Right hindlimb (tissue), 1 donor: ENCODE data around the gene PARD3B.
"Not testable (repeated sequence)": the region's sequence is repeated elsewhere in the genome, so short reads cannot be mapped to it uniquely, and the experiment has no call there.

Source experiments
- DNase-seq: peaks from one replicate; pipeline ENCODE4 v3.0.0-alpha.2; 2018

PARD3B gene

DNA sequence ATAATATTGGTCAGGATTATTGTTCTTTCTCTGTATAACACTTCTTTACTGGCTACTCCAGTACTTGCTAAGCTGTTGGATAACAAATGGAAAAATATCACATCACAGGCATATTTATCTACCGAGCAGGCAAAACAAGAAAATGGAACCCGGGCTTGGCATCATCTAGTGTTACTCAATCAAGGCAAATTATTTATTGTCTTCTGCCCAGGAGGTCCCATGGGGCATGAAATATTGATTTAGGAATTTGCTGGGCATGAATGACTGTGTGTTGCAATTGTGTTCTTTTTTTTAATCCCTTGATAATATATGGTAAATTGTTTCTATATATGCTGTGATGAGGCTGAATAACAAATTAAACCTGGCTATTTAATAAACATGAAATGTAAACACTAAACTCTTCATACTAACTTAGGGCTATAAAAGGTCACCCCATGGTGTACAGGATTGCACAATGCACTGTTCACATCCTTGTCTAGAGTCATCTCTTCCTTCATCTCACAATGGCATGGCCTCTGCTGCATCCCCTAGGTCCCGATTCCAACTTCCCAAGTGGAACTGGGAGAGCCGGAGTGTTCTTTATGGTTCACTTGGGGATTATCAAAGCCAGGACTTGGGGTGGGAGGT, 2.2 kb upstream of the PARD3B start:
- DNase-seq, result no peak

DNA sequence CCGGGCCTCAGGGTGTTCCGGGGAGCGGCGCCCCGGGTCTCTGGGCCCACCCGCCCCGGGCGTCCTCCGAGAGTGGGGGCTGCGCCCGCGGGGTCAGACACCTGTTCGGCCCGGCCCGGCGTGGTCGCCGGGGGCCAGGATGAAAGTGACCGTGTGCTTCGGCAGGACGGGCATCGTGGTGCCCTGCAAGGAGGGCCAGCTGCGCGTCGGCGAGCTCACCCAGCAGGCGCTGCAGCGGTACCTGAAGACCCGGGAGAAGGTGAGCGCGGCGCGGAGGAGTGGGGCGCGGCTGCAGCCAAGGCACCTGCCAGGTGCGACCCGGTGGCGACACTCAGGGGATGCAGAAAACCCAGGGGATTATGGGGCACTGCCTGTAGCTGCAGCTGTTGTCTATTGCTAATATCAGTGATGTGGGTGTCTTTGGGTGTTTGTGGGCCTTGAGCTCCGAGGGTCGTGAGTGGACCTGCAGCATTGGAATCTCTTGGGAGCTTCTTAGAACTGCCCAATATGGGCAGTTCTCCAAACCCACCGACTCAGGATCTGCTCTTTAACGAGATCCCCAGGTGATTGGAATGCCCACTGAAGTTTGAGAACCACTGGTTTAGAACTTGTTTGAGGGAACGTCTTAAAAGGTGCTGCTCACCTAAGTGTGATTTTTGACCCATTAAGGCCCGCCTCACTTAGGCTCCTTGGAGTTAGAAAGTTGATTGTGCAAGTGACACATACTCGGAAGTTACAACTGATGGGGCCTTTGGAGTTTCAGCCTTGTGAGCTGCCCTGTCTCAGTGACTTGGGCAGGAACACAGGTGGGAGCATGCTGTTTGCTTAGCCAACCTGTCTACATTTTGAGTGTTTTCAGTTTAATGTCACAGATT, 823 bp downstream of the PARD3B start:
- peak; percentile 31 for DNase-seq

DNA sequence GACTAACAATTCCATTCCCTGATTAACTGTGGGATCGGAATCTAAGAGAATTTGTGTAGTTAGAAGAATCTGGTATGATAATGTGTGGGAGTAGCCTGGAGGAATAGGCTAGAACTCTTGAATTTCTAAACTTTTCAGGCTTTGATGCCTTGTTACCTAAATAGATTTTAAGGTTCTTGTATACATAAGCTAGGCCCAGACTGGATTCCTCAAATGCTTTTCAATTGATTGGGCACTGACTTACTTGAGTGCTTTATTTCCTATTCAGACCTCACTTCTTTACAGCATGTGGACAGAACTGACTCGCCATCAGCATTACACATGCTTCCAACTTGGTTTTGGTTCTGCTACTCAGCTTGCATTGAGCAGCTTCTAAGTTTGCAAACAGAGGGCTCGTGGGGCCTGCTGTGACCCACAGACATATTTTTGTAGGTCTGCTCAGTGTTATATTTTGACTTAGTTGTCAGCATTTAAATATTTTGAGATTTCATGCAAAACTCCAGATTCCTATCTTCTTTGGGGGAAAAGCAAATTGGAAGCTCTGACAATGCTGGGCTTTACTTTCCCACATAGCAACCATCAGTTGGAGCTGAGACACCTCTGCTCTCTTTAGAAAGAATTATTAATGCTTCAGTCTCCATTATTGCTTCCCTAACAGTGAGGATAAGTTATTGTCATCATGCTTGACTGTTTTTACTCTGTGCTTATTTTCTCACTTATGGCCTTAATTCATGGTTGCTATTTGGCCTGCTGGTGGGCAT, 5.7 kb downstream of the PARD3B start:
- no peak for DNase-seq

DNA sequence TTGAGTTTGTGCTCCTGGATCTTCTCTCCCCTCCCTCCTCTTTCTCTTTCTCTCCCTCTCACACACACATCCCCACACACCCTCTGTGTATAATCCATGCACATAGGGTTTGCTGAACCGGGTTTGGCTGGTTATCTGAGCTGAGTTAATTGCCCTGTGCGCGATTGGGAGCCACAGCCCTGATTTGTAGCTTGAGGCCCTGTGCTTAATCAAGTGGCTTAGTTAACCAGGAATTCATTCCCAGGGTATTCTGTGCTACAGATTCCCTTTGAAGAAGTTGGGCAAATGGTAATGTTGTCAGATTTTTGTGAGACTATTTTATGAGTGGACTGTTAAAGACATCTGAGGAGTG, 6.2 kb downstream of the PARD3B start:
- no peak for DNase-seq

DNA sequence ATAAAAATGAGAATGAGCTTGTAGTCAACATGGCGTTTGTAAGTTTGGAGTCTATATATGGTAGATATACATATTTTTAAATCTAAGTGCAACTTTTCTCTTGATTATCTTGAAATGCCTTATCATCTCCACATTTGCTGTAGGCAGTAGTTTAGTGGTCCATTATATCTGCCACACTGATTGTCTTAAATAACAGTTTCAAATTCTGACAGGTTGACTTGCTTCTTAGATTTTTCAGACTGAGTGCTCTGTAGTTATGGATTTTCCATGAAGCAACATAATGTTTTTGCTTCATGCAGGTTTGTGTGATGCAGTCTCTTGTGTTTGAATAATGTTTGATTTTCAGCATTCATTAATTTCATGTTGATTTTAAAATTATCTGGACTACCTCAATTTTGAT, 12.3 kb downstream of the PARD3B start:
- DNase-seq, result no peak

DNA sequence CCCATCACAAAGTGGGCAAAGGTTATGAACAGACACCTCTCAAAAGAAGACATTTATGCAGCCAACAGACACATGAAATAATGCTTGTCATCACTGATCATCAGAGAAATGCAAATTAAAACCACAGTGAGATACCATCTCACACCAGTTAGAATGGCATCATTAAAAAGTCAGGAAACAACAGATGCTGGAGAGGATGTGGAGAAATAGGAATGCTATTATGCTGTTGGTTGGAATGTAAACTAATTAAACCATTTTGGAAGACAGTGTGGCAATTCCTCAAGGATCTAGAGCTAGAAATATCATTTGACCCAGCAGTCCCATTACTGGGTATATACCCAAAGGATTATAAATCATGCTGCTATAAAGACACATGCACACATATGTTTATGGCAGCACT, 14.1 kb downstream of the PARD3B start:
- DNase-seq, result not testable (repeated sequence)

DNA sequence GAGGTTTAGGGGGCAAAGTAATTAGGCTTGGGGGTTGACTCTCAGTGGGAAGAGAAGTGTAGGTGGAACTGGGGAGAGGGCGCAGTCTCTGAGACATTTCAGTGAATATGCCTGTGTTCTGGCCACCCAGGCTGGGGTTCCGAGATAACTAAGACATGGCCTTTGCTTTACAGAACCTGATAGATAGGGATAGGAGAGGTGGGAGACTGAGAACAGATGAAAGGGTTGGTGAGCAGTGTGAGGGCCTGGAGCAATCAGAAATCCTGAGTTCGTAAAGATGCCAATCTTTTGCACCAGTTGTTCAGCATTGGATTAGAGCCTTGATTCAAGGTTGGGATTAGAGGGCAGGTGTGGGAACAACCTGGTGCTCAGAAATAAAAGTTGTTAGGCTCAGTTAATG, 15.6 kb downstream of the PARD3B start:
- no peak for DNase-seq

DNA sequence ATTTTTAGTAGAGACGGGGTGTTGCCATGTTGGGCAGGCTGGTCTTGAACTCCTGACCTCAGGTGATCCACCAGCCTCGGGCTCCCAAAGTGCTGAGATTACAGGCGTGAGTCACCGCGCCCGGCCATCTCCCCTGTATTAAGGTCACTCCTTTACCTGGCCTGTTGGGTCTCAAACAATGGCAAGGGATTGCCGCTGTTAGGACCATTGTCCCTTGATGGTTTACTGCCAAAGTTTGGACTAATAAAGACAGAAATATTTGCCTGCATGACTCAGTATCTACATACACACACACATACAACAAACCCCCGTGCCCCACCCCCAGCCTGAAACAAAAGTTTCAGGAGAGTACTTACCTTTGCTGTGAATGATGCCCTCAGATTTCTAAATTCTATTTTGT, 16.5 kb downstream of the PARD3B start:
- no peak for DNase-seq

DNA sequence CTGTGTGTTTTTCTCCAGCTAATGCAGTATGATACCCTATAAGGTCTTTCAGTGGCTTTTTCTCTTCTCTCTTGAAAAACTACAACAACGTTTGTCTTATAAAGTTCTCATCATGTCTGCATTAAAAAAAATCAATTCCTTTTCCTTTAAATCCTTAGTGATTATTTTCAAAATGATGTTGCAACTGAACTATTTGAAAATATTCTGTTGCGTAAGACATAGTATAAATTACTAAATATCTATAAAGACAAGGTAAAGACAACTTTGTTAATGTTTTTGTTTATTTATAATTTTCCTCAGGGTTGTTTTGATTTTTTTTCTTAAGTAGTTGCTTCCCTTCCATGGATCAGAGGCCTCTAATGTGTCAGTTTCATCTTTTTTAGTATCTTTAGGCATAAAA, 21.2 kb downstream of the PARD3B start:
- DNase-seq, result no peak

DNA sequence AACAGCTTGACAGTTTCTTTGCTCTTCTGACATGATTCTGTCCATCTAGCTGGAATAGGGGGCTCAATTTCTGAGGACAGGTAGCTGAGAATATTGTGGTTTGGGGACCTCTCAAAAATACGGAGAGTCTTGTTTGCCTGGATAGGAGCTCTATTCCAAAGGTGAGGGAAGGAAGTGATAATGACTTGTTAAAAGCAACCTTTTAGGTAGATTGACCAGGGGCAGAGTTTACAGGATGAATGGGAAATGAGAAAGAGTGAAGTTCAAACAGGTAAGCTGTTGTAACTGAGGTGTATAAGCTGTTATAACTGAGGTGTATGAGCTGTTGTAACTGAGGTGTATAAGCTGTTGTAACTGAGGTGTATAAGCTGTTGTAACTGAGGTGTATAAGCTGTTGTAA, 25.1 kb downstream of the PARD3B start:
- no peak for DNase-seq

DNA sequence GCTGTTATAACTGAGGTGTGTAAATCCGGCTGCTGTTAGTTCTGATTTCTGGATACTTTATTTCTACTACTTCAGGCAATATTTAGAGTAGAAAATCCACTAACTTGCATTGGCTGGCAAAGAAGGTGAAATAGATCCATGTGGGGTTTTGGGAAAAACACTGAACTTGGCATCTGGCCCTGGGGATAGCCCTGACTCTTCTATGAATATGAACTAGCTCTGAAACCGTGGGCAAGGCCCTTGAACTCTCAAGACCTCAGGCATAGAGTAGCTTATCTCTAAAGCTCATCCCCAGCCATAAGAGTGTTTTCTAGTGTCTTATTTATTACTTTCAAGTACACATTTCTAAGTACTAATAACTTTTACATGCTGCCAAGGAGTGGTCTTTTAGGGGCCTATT, 25.8 kb downstream of the PARD3B start:
- DNase-seq, result no peak

DNA sequence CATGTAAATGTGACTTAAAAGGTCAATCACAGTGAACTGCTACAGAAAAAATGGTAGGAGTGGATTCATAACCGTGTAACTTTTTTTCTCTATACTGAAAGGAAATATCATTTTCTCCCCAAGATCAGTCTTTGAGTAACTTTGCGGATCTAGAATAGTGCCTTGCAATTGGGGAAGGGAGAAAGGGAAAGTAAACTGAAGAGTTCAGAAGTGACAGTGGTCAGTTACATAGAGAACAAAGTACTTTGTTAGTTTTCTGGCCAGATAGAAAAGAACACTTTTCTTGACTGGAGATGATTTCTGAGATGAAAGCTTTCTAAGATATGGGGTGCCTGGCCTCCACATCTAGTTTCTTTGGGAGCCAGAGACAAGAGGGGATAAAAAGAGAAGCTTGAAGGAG, 26.6 kb downstream of the PARD3B start:
- no peak for DNase-seq

DNA sequence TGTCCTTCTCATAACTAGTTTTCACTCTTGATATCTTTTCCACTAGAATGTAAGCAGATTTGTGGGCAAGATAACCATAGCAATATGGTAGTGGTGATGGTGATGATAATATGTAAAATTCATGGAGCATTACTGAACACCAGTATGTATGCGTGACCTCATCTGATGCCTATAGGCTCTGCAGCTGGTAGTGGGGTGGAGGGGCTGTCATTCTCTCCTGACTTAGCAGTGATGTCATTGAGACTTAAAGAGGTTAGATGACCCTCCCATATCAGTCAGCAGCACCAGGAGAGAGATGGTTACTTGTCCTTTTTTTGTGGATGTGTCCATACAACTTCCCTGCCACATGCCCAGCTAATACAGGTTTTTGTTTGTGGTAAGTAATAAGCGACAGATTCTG, 27.9 kb downstream of the PARD3B start:
- no peak for DNase-seq

DNA sequence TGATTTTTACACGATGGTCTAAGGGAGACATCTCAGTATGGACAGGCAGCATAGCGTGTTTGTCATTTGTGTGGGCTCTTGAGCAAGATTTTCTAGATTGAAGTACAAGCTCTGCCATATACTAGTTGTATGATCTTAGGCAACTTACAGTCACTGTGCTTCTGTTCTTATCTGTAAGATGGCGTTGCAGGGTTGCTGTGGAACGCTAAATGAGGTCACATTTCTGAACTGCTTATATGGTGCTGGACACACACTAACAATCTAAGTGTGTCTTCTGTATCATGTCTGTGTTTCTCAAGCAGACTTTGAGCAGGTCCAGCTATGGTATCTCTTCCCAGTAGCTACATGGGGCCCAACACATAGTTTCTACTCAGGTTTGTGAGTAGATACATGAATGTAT, 29.2 kb downstream of the PARD3B start:
- DNase-seq, result no peak

DNA sequence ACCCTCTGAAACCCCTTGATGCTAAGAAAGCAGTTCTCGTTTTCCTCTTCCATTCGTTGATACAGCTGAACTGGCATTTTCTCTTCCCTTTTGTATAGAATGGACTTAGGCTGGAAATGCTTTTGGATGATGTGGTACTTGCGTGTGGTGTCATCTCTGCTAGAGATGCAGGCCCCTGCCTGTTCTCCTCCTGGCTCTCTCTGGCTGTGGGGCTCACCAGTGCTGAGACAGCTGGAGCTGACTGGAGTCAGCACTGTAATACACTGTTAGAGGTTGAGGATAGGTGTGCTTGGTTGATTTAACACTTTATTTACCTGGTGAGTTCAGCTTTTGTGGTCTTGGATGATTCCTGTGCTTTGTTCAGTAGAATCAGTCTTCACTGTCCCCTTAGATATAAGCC, 30.2 kb downstream of the PARD3B start:
- no peak for DNase-seq

DNA sequence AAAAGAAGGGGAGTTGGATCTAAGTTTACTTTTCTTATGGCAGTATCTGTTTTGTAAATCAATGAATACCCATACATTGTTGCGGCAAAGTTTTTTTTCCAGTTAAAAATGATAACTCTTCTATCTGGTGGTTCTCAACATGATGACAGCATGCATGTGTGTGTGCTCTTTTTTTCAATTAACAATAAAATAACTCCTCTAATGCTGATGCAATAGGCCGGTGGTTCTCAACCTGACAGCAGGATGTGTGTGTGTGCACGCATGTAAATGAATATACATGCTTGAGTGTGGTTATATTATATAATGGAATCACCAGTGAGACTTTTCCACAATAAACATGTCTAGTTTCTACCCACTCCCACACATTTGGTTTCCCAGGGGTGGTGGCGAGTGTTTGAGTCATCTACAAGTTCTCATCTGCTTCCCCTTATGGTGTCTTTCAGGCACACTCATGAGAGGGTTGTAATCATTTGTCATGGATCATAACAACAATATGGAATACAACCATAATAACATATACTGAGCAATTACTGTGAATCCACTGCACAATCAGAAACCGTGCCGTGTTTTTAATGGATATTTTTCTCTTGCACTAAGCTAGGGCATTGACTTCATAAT, 31.2 kb downstream of the PARD3B start:
- DNase-seq, result no peak

DNA sequence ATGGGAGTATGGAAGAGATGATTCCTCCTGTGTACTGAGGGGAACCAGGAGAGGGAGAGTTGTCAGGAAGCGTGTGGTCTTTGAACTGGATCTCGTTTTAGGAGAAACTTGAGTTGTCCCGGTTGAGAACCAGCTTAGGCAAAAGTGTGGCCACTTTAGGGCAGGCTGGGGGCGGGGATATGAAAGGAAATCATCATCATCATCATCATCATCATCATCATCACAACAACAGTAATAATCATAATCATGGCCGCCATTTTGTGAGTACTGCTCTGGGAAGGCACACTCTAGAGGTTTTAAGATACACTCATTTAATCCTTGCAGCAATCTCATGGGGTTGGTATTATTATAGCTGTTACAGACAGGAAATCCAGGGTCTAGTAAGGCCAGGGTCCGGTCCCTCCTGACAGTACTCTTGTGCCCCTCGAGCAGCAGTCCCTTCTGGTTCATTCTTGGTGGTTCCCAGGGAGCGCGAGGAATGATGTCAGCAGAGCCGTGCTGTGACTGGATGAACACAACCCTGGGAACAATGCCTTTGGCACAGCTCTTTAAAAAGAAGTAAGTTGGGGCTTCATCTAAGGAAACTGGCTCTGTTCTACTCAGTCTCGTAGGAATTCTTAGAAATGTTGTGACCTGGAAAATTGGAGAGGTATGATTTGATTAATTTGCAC, 33.8 kb downstream of the PARD3B start:
- no peak for DNase-seq

DNA sequence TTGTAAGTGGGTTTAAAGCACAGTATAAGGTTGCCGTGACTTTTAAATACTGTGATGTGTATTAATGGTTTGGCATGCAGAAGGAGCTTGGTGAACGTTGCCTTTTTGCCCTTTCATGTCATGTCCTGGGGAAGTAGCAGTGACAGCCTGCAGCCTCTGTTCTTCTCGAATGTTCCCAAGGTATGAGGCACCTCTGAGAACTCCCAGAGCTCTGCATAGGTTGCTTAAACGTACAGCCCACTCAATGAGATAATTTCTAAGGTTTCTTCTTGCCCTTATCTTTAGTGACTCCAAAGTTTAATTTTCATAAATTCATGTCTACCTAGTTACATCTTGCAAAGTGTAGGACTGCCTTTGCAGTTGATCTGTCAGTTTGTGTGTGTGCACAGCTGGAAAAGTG, 36.7 kb downstream of the PARD3B start:
- DNase-seq, result no peak

DNA sequence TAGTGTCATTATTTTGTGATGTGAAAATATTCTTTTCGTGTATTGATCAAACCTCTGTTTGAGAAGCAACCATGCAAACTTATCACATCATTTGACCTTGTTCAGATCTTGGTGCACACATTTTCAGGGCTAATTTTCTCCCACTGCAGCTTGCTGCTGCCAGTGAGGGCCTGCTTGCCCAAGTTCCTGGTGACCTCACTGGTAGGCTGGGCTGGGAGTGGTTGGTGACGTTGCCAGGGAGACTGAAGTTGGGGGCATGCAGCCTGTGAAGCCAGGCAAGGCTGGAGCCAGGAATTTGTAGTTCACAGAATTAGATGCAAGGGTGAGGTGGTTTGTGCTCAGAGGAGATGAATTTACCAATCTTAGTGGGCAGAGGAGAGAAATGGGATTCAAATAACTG, 38.5 kb downstream of the PARD3B start:
- no peak for DNase-seq

DNA sequence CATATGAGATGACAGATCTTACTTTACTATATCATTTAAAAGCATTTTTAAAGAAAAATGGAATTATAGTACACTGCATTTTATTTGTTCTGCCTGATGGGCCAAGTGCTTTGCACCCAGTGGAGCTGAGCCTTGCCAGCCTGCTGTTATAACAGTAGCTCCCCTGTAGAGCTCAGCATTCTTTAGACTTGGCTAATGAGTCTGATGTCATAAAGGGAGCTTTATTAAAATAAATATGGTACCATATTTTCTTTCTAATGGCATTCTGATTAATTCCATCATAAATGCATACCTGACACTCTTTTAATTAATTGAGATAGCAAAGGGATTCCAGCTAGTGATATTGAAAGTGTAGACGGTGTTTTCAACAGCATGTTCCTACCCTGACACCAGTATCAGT, 40.7 kb downstream of the PARD3B start:
- DNase-seq, result no peak

DNA sequence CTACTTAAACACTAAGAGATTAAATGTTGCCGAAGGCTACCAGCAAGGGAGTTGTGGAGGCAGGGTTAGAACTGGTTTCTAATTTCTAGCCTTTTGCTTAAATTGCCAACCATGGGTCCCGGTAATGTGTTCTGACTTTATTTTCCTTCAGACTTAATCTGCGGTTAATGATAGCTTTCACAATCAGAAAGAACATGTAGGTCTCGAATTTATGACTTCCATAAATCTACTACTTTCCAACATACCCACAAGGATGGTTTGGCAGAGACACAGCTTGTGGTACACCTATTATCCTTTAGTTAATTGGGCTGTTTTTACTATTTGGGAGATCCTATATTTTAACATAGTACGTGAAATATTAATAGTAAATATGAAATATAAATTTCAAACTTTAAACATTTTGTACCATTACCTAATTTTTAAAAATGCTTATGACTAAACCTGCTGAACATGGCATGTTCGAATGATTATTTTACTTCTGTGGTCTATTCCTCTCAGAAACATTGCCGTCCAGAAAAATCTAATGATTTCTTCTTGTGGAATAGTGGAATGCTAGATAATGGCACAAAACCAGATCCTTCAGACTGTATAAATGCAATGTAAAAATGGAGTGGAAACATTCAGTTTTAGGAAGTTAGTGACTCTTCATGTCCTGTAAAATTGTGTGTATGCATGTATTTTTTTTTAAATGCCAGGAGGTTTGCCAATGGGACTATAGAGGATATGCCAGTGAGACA, 41.3 kb downstream of the PARD3B start:
- no peak for DNase-seq

DNA sequence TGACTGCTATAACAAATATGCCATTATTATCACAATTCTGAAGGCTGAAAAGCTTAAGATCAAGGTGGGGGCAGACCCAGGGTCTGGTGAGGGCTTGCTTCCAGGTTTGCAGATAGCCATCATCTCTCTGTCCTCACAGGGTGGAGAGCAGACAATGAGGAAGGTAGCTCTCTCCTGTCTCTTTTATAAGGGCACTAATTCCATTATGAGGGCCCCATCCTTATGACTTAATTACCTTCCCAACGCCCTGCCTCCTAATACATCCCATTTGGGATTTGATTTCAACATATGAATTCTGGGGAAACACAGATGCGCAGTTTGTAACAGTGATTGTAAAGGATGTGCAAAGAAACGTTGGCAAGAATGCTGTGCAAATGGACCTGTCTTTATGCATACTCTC, 44.8 kb downstream of the PARD3B start:
- DNase-seq, result no peak
